NT2/D1 (cell line): ENCODE measurements around the gene LAMC1.
"Not testable (repeated sequence)": the region's sequence is repeated elsewhere in the genome, so short reads cannot be mapped to it uniquely, and the experiment has no call there.

ENCODE experiments used
- DNase-seq: peaks from one replicate; pipeline ENCODE4 v3.0.0-alpha.2; 2011; ENCODE audit warnings: low read depth, low spot score
- H3K27me3 ChIP-seq: 2 replicates; pipeline ENCODE4 v1.6.0; 2011; ENCODE audit warnings: mild to moderate bottlenecking; ENCODE audit not compliant: insufficient read length, insufficient read depth
- H3K36me3 ChIP-seq: 2 replicates; pipeline ENCODE4 v1.6.1; 2011; ENCODE audit warnings: mild to moderate bottlenecking, low read length, mixed read lengths; ENCODE audit not compliant: insufficient read depth, insufficient read length
- H3K4me1 ChIP-seq: 2 replicates; pipeline ENCODE4 v1.5.1; 2011; ENCODE audit not compliant: insufficient read depth, insufficient read length
- H3K4me3 ChIP-seq: 2 replicates; pipeline ENCODE4 v1.5.1; 2011; ENCODE audit warnings: low read depth; ENCODE audit not compliant: insufficient read length
- H3K9ac ChIP-seq: 2 replicates; pipeline ENCODE4 v1.6.0; 2011; ENCODE audit warnings: low read depth; ENCODE audit not compliant: insufficient read length
- H3K9me3 ChIP-seq: 2 replicates; pipeline ENCODE4 v1.5.1; 2011; ENCODE audit warnings: mild to moderate bottlenecking, low read length; ENCODE audit not compliant: insufficient read depth
- SUZ12 ChIP-seq: IDR thresholded peaks from 2 replicates; pipeline ENCODE4 v1.6.1; 2011; ENCODE audit not compliant: insufficient read length, insufficient read depth; ENCODE audit errors: extremely low read depth
- YY1 ChIP-seq: IDR thresholded peaks from 2 replicates; pipeline ENCODE4 v1.6.1; 2011; ENCODE audit not compliant: insufficient read length, insufficient read depth
- ZNF274 ChIP-seq: IDR thresholded peaks from 2 replicates; pipeline ENCODE4 v1.6.1; 2011; ENCODE audit warnings: mild to moderate bottlenecking, low read depth, low read length

Gene LAMC1

GRCh38 chr1:183063349-183063748 is 40.1 kb downstream of the LAMC1 start:
- no peaks in the 10 kb centered on the region for H3K4me1 ChIP-seq
- H3K9ac ChIP-seq = no peak overlapping the region
- H3K4me3 ChIP-seq = no peak overlapping the region
- no peak for DNase-seq
- H3K36me3 ChIP-seq = peaks cover 14% of the 10 kb centered on the region
- no peaks in the 10 kb centered on the region for H3K27me3 ChIP-seq
- no peak for TF ChIP-seq ZNF274
- no peak for TF ChIP-seq YY1
- TF ChIP-seq SUZ12 = no peak
- no peaks in the 10 kb centered on the region for H3K9me3 ChIP-seq

GRCh38 chr1:183065168-183065706 is 42.0 kb downstream of the LAMC1 start:
- TF ChIP-seq YY1 (no peak), SUZ12 (no peak), ZNF274 (no peak)
- Histone ChIP-seq H3K36me3 (peaks cover 6% of the 10 kb centered on the region), H3K9ac (no peak overlapping the region), H3K9me3 (no peaks in the 10 kb centered on the region), H3K27me3 (no peaks in the 10 kb centered on the region), H3K4me1 (no peaks in the 10 kb centered on the region), H3K4me3 (no peak overlapping the region)
- no peak for DNase-seq

- not testable (repeated sequence) for DNase-seq, H3K4me1 ChIP-seq, H3K9me3 ChIP-seq, H3K36me3 ChIP-seq, H3K4me3 ChIP-seq, H3K27me3 ChIP-seq, H3K9ac ChIP-seq
Observed at GRCh38 chr1:183066432-183066831, 43.2 kb downstream of the LAMC1 start.

- Histone ChIP-seq H3K27me3 (no peaks in the 10 kb centered on the region), H3K4me1 (no peaks in the 10 kb centered on the region), H3K4me3 (no peak overlapping the region), H3K9me3 (no peaks in the 10 kb centered on the region), H3K36me3 (peaks cover 6% of the 10 kb centered on the region), H3K9ac (no peak overlapping the region)
- TF ChIP-seq SUZ12 (no peak), ZNF274 (no peak), YY1 (no peak)
- DNase-seq = no peak
Observed at GRCh38 chr1:183069562-183070216, 46.5 kb downstream of the LAMC1 start.

GRCh38 chr1:183070234-183070922 is 47.2 kb downstream of the LAMC1 start:
- no peak for TF ChIP-seq ZNF274
- Histone ChIP-seq H3K9ac (no peak overlapping the region), H3K27me3 (no peaks in the 10 kb centered on the region), H3K9me3 (no peaks in the 10 kb centered on the region), H3K4me1 (no peaks in the 10 kb centered on the region), H3K36me3 (peaks cover 2% of the 10 kb centered on the region), H3K4me3 (no peak overlapping the region)
- no peak for DNase-seq

GRCh38 chr1:183070923-183071618 is 47.9 kb downstream of the LAMC1 start:
- Histone ChIP-seq H3K27me3 (no peaks in the 10 kb centered on the region), H3K9me3 (no peaks in the 10 kb centered on the region), H3K9ac (no peak overlapping the region), H3K4me3 (no peak overlapping the region), H3K36me3 (peaks cover 2% of the 10 kb centered on the region), H3K4me1 (no peaks in the 10 kb centered on the region)
- no peak for TF ChIP-seq SUZ12
- TF ChIP-seq ZNF274 = no peak
- no peak for TF ChIP-seq YY1
- no peak for DNase-seq

GRCh38 chr1:183072595-183072994 is 49.4 kb downstream of the LAMC1 start:
- H3K27me3 ChIP-seq, H3K36me3 ChIP-seq, H3K9me3 ChIP-seq, H3K4me1 ChIP-seq, H3K4me3 ChIP-seq, DNase-seq, H3K9ac ChIP-seq: not testable (repeated sequence)
